ENCODE measurements around the gene LYPD8.

The LYPD8 gene

GRCh38 chr1:248704606-248705005 lies 51.0 kb downstream of the LYPD8 start:
- TF ChIP-seq CTCF (IDR thresholded peaks at IDR 0.05; ENCODE audit: insufficient read depth, low read length, poor library complexity, severe bottlenecking) = no peak
- no peak for DNase-seq (ENCODE audit: extremely low read depth, insufficient read length)
- Histone ChIP-seq H3K36me3 (ENCODE audit: control insufficient read depth, insufficient read depth, low read length) (no peaks in the 10 kb centered on the region), H3K4me3 (replicated peaks; ENCODE audit: low read depth, low read length) (no peak overlapping the region), H3K27me3 (replicated peaks; ENCODE audit: control insufficient read depth, insufficient read depth, low read length) (no peaks in the 10 kb centered on the region)

DNA sequence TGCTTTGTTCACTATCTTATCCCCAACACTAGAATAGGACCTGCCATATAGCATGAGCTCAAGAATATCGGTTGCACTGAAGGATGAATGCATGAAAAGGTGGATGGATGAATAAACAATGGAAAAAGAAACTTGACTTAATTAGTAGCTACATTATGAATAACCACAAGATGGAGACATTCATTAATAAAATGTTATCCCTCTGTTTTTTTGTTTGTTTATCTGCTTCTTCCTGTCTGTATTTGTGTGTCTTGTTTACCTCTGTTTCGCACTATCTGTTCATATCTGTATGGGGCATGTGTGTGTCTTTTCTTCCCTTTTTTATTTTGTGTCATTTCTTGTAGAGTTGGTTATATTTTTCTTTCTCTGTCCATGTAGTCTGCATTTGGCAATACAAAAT lies 51.9 kb downstream of the LYPD8 start:
- no peaks in the 10 kb centered on the region for H3K27me3 ChIP-seq (replicated peaks; ENCODE audit: control insufficient read depth, insufficient read depth, low read length)
- no peaks in the 10 kb centered on the region for H3K36me3 ChIP-seq (ENCODE audit: control insufficient read depth, insufficient read depth, low read length)
- no peak for DNase-seq (ENCODE audit: extremely low read depth, insufficient read length)
- peak; percentile 3 for TF ChIP-seq CTCF (IDR thresholded peaks at IDR 0.05; ENCODE audit: insufficient read depth, low read length, poor library complexity, severe bottlenecking)
- H3K4me3 ChIP-seq (replicated peaks; ENCODE audit: low read depth, low read length) = no peak overlapping the region

- no peaks in the 10 kb centered on the region for H3K36me3 ChIP-seq (ENCODE audit: control insufficient read depth, insufficient read depth, low read length)
- DNase-seq (ENCODE audit: extremely low read depth, insufficient read length) = no peak
- H3K4me3 ChIP-seq (replicated peaks; ENCODE audit: low read depth, low read length) = no peak within 1 kb of the TSS
- no peaks in the 10 kb centered on the region for H3K27me3 ChIP-seq (replicated peaks; ENCODE audit: control insufficient read depth, insufficient read depth, low read length)
- no peak for TF ChIP-seq CTCF (IDR thresholded peaks at IDR 0.05; ENCODE audit: insufficient read depth, low read length, poor library complexity, severe bottlenecking)
Observed at GRCh38 chr1:248702714-248703113, 52.8 kb downstream of the LYPD8 start, which contains the start of gene OR14I1. Gene OR14I1, minus strand, starts transcription at chr1:248702766.

- no peak for TF ChIP-seq CTCF (IDR thresholded peaks at IDR 0.05; ENCODE audit: insufficient read depth, low read length, poor library complexity, severe bottlenecking)
Observed at GRCh38 chr1:248699099-248699498, 56.5 kb downstream of the LYPD8 start.

GRCh38 chr1:248697907-248698306 lies 57.7 kb downstream of the LYPD8 start:
- Histone ChIP-seq H3K4me3 (replicated peaks; ENCODE audit: low read depth, low read length) (no peak overlapping the region), H3K27me3 (replicated peaks; ENCODE audit: control insufficient read depth, insufficient read depth, low read length) (no peaks in the 10 kb centered on the region), H3K36me3 (ENCODE audit: control insufficient read depth, insufficient read depth, low read length) (no peaks in the 10 kb centered on the region)
- no peak for DNase-seq (ENCODE audit: extremely low read depth, insufficient read length)
- TF ChIP-seq CTCF (IDR thresholded peaks at IDR 0.05; ENCODE audit: insufficient read depth, low read length, poor library complexity, severe bottlenecking) = no peak

More at GRCh38 chr1:248699099-248699498, 56.5 kb downstream of the LYPD8 start:
- DNase-seq (ENCODE audit: extremely low read depth, insufficient read length) = no peak
- H3K36me3 ChIP-seq (ENCODE audit: control insufficient read depth, insufficient read depth, low read length) = no peaks in the 10 kb centered on the region
- no peak overlapping the region for H3K4me3 ChIP-seq (replicated peaks; ENCODE audit: low read depth, low read length)
- no peaks in the 10 kb centered on the region for H3K27me3 ChIP-seq (replicated peaks; ENCODE audit: control insufficient read depth, insufficient read depth, low read length)

- no peak for TF ChIP-seq CTCF (IDR thresholded peaks at IDR 0.05; ENCODE audit: insufficient read depth, low read length, poor library complexity, severe bottlenecking)
- Histone ChIP-seq H3K4me3 (replicated peaks; ENCODE audit: low read depth, low read length) (no peak overlapping the region), H3K36me3 (ENCODE audit: control insufficient read depth, insufficient read depth, low read length) (no peaks in the 10 kb centered on the region), H3K27me3 (replicated peaks; ENCODE audit: control insufficient read depth, insufficient read depth, low read length) (no peaks in the 10 kb centered on the region)
- no peak for DNase-seq (ENCODE audit: extremely low read depth, insufficient read length)
Observed at GRCh38 chr1:248696774-248697173, 58.8 kb downstream of the LYPD8 start.

Data from GM06990 (cell line).